H1 (cell line): ENCODE results near the gene TEX101. TPM values are rescaled to one million over a fixed set of nuclear protein-coding genes. Genes with fewer than 3 reads are reported as not detected.

Experiments
- CTCF ChIA-PET: fragments of 300-600 bp; sonication (Branson Sonifier 250); formaldehyde crosslinking; loops from one replicate; lab custom pipeline; 2021; ENCODE audit not compliant: partially characterized antibody; lab: Charles Lee
- POLR2A ChIA-PET: fragments of 300-600 bp; sonication (Branson Sonifier 250); formaldehyde crosslinking; loops from one replicate; lab custom pipeline; 2021; ENCODE audit warnings: inconsistent platforms; ENCODE audit not compliant: partially characterized antibody; lab: Charles Lee
- DNase-seq, 2 experiments: peaks; one replicate each; pipeline versions ENCODE4 v3.0.0 to v3.0.0-alpha.2; 2010 to 2022; ENCODE audit warnings: low spot score in 2 of 2, low read depth in 1 of 2, mixed read lengths in 1 of 2
- FAIRE-seq: peaks from 2 replicates; lab custom pipeline; 2011; peaks lifted over from hg19 to GRCh38; lab: Jason Lieb, UNC
- H2AFZ ChIP-seq: 2 replicates; pipeline ENCODE4 v1.8.1; 2012; ENCODE audit warnings: low read length, inconsistent platforms
- H2AK5ac ChIP-seq: 2 replicates; pipeline ENCODE4 v1.6.1; 2013; ENCODE audit warnings: low read depth, low read length
- H2BK120ac ChIP-seq: replicated peaks from 2 replicates; pipeline ENCODE3; 2013; ENCODE audit warnings: low read depth, low read length, inconsistent platforms
- H2BK12ac ChIP-seq: 2 replicates; pipeline ENCODE4 v1.6.1; 2013; ENCODE audit warnings: low read depth, low read length
- H2BK15ac ChIP-seq: 2 replicates; pipeline ENCODE4 v1.6.1; 2013; ENCODE audit warnings: low read length
- H2BK20ac ChIP-seq: 2 replicates; pipeline ENCODE4 v1.6.1; 2013; ENCODE audit warnings: low read length
- H2BK5ac ChIP-seq: 2 replicates; pipeline ENCODE4 v1.6.1; 2013; ENCODE audit warnings: low read depth, low read length
- H3K14ac ChIP-seq: 2 replicates; pipeline ENCODE4 v1.6.1; 2013; ENCODE audit warnings: inconsistent platforms; ENCODE audit not compliant: insufficient read length
- H3K18ac ChIP-seq: 2 replicates; pipeline ENCODE4 v1.6.1; 2013; ENCODE audit warnings: low read length; ENCODE audit errors: extremely low read depth
- H3K23ac ChIP-seq: 2 replicates; pipeline ENCODE4 v1.6.1; 2013; ENCODE audit warnings: inconsistent platforms; ENCODE audit not compliant: insufficient read length
- H3K23me2 ChIP-seq: 2 replicates; pipeline ENCODE4 v1.6.1; 2013; ENCODE audit warnings: low read depth, low read length
- H3K27ac ChIP-seq: 2 replicates; pipeline ENCODE4 v1.6.1; 2011; ENCODE audit warnings: low read depth, low read length, inconsistent platforms
- H3K27me3 ChIP-seq, 4 experiments: replicated peaks in 1 of 4; 1 replicate in 1 of 4; 2 replicates in 3 of 4; pipeline versions ENCODE4 v1.6.1 to v1.8.1; 2011 to 2013; ENCODE audit warnings: low read length in 3 of 4, mild to moderate bottlenecking in 3 of 4, inconsistent platforms in 2 of 4, mixed read lengths in 2 of 4, moderate library complexity in 1 of 4; ENCODE audit not compliant: control insufficient read depth in 3 of 4, insufficient read depth in 3 of 4; ENCODE audit errors: extremely low read depth in 1 of 4
- H3K36me3 ChIP-seq, 4 experiments: 2 replicates each; pipeline versions ENCODE4 v1.6.1 to v1.8.1; 2011 to 2013; ENCODE audit warnings: mild to moderate bottlenecking in 4 of 4, low read length in 3 of 4, moderate library complexity in 2 of 4, control low read depth in 1 of 4, inconsistent platforms in 1 of 4; ENCODE audit not compliant: insufficient read depth in 4 of 4, control insufficient read depth in 2 of 4
- H3K4ac ChIP-seq: replicated peaks from 2 replicates; pipeline ENCODE3; 2013; ENCODE audit warnings: low read length, low read depth, mixed read lengths, inconsistent platforms; ENCODE audit not compliant: insufficient read length
- H3K4me1 ChIP-seq, 4 experiments: replicated peaks in 1 of 4; 1 replicate in 1 of 4; 2 replicates in 3 of 4; pipeline versions ENCODE4 v1.6.1 to v1.8.1; 2011 to 2013; ENCODE audit warnings: low read length in 3 of 4, inconsistent platforms in 2 of 4, mixed read lengths in 1 of 4; ENCODE audit not compliant: insufficient read depth in 4 of 4, control insufficient read depth in 3 of 4
- H3K4me2 ChIP-seq, 2 experiments: 2 replicates each; pipeline versions ENCODE4 v1.6.1 to v1.8.1; 2011 to 2013; ENCODE audit warnings: low read depth in 2 of 2, low read length in 2 of 2, control low read depth in 1 of 2, inconsistent platforms in 1 of 2, mild to moderate bottlenecking in 1 of 2; ENCODE audit not compliant: insufficient read depth in 1 of 2
- H3K4me3 ChIP-seq, 4 experiments: fragments of 200-600, 300-600 bp in 1 of 4; sonication (generic), shearing (Covaris generic), sonication (Bioruptor Twin) in 1 of 4; 2 replicates each; pipeline versions ENCODE4 v1.5.1 to v1.8.1; 2011 to 2016; ENCODE audit warnings: low read length in 4 of 4, low read depth in 3 of 4, control low read depth in 2 of 4, inconsistent platforms in 2 of 4, mild to moderate bottlenecking in 2 of 4, mixed read lengths in 1 of 4, moderate library complexity in 1 of 4; ENCODE audit not compliant: insufficient read depth in 2 of 4; ENCODE audit errors: extremely low read depth in 1 of 4
- H3K56ac ChIP-seq: replicated peaks from 2 replicates; pipeline ENCODE3; 2013; ENCODE audit warnings: low read depth, mild to moderate bottlenecking, mixed read lengths, low read length, inconsistent platforms; ENCODE audit not compliant: insufficient read length
- H3K79me1 ChIP-seq: 2 replicates; pipeline ENCODE4 v1.6.1; 2013; ENCODE audit warnings: low read depth, low read length, control low read depth
- H3K79me2 ChIP-seq, 2 experiments: 2 replicates each; pipeline versions ENCODE4 v1.6.1 to v1.8.1; 2012 to 2013; ENCODE audit warnings: low read length in 2 of 2, mild to moderate bottlenecking in 2 of 2, inconsistent platforms in 1 of 2; ENCODE audit not compliant: insufficient read depth in 2 of 2, control insufficient read depth in 1 of 2
- H3K9ac ChIP-seq, 4 experiments: replicated peaks in 1 of 4; 1 replicate in 1 of 4; 2 replicates in 3 of 4; pipeline versions ENCODE4 v1.6.1 to v1.8.1; 2011 to 2013; ENCODE audit warnings: low read depth in 3 of 4, low read length in 3 of 4, control low read depth in 2 of 4, mild to moderate bottlenecking in 2 of 4, moderate library complexity in 2 of 4, inconsistent platforms in 1 of 4; ENCODE audit errors: extremely low read depth in 1 of 4
- H3K9me3 ChIP-seq, 2 experiments: 2 replicates each; pipeline versions ENCODE4 v1.6.1 to v1.8.1; 2012 to 2013; ENCODE audit warnings: mild to moderate bottlenecking in 2 of 2, moderate library complexity in 2 of 2, control low read depth in 1 of 2, inconsistent platforms in 1 of 2, low read depth in 1 of 2, low read length in 1 of 2, mixed read lengths in 1 of 2; ENCODE audit not compliant: insufficient read depth in 2 of 2
- H4K20me1 ChIP-seq, 2 experiments: replicated peaks in 1 of 2; 2 replicates each; pipeline versions ENCODE3 to v1.8.1; 2011 to 2013; ENCODE audit warnings: inconsistent platforms in 2 of 2, low read length in 2 of 2, mild to moderate bottlenecking in 1 of 2; ENCODE audit not compliant: insufficient read depth in 2 of 2, control insufficient read depth in 1 of 2
- H4K5ac ChIP-seq: 2 replicates; pipeline ENCODE4 v1.6.1; 2013; ENCODE audit warnings: low read length, low read depth, mixed read lengths, inconsistent platforms; ENCODE audit not compliant: insufficient read length
- H4K8ac ChIP-seq: 2 replicates; pipeline ENCODE4 v1.8.0; 2013; ENCODE audit warnings: mild to moderate bottlenecking, moderate library complexity, low read length, inconsistent platforms; ENCODE audit not compliant: insufficient read depth; ENCODE audit errors: extremely low read depth
- H4K91ac ChIP-seq: replicated peaks from 2 replicates; pipeline ENCODE3; 2013; ENCODE audit warnings: low read length, mixed read lengths, inconsistent platforms; ENCODE audit not compliant: insufficient read length
- ASH2L ChIP-seq: fragments of 200-600, 300-600 bp; sonication (generic); IDR thresholded peaks from one replicate; pipeline ENCODE4 v1.7.1; 2017; ENCODE audit warnings: low read length
- WGBS, 2 experiments: shearing (Covaris generic) in 1 of 2; methylation state at CpG; one replicate each; pipeline versions ENCODE4 v1.1.6 to v1.1.7; 2013 to 2015; ENCODE audit warnings: low lambda C conversion rate in 2 of 2, mixed read lengths in 2 of 2, inconsistent platforms in 1 of 2, low coverage in 1 of 2, missing lambda C conversion rate in 1 of 2; ENCODE audit not compliant: insufficient replicate concordance in 2 of 2, insufficient coverage in 1 of 2, insufficient read length in 1 of 2; ENCODE audit errors: extremely low coverage in 1 of 2, missing lambda C conversion rate in 1 of 2; 5-methylcytosine and 5-hydroxymethylcytosine counted together
- polyA plus RNA-seq, 7 experiments: library from polyadenylated mRNA; depleted of rRNA in 3 of 7; stranded (reverse) in 5 of 7; unstranded in 2 of 7; fragments of >200 nt in 5 of 7; fragments of 200-250 nt in 2 of 7; gene quantifications; 1 replicate in 5 of 7; 2 replicates in 1 of 7; 4 replicates in 1 of 7; pipeline versions ENCODE4 v1.2.1 to v1.2.3, GENCODE V29; 2011 to 2013; ENCODE audit warnings: missing spikeins in 2 of 7, mixed read lengths in 2 of 7
- total RNA-seq: library from RNA; stranded (reverse); fragmentation: NEBNext Ultra II Directional; extraction: Animal tissue kit (Norgen Biotek cat#: 25700); gene quantifications from 2 replicates; pipeline ENCODE4 v1.2.1, GENCODE V29; 2021

The TEX101 gene
- total and polyA plus RNA-seq, 2 of the 8 experiments (the other 6 are each of a cell fraction or from before 2014, with no cell fraction given) = 0.12 TPM; not detected in 1

- peaks cover 13% of the 10 kb centered on the region for H3K23me2 ChIP-seq
- H3K4ac ChIP-seq = no peak overlapping the region
- H3K36me3 ChIP-seq = no peaks in the 10 kb centered on the region
- no peaks in the 10 kb centered on the region for H3K9me3 ChIP-seq
- no peak for FAIRE-seq
- H2BK20ac ChIP-seq = no peak overlapping the region
- no peak overlapping the region for H4K91ac ChIP-seq
- no peak overlapping the region for H3K56ac ChIP-seq
- no peak overlapping the region for H4K8ac ChIP-seq
- POLR2A ChIA-PET = interaction anchor here (0.9 kb wide), 1 partner anchor 64 kb away, joined by 3 read pairs; no protein-coding TSS in a partner anchor
- no peak overlapping the region for H3K23ac ChIP-seq
- peaks cover 0 to 8% (median 3%) of the 10 kb centered on the region in 4 experiments; a peak in 4 of 7 replicates for H3K4me1 ChIP-seq
- H3K4me3 ChIP-seq = no peak overlapping the region
- no peak overlapping the region for H2BK5ac ChIP-seq
- no peak overlapping the region for H2AFZ ChIP-seq
- H2AK5ac ChIP-seq = no peak overlapping the region
- no peak overlapping the region for H3K4me2 ChIP-seq
- no peak overlapping the region for H3K18ac ChIP-seq
- no peak overlapping the region for H4K5ac ChIP-seq
- H2BK12ac ChIP-seq = no peak overlapping the region
- H3K9ac ChIP-seq = no peak overlapping the region
- CTCF ChIA-PET = interaction anchor here (0.6 to 0.7 kb wide), 2 partner anchors 19 to 42 kb away, joined by 3 to 4 read pairs; no protein-coding TSS in a partner anchor
- 79% methylated on average over 6 of the region's 6 CpGs; no CpG with 5 or more reads in 1 of the 2 experiments for WGBS, 2 experiments
- H2BK120ac ChIP-seq = no peak overlapping the region
- no peak overlapping the region for H2BK15ac ChIP-seq
- H4K20me1 ChIP-seq = no peaks in the 10 kb centered on the region
- H3K27me3 ChIP-seq = peaks cover 0 to 19% (median 14%) of the 10 kb centered on the region in 4 experiments; a peak in 6 of 7 replicates
- DNase-seq = no peak
- H3K14ac ChIP-seq = no peak overlapping the region
- H3K79me2 ChIP-seq = no peaks in the 10 kb centered on the region
- H3K79me1 ChIP-seq = no peaks in the 10 kb centered on the region
- no peak overlapping the region for H3K27ac ChIP-seq
- TF ChIP-seq ASH2L = no peak
These were observed 52.6 kb downstream of the TEX101 start for GRCh38 chr19:43467276-43467675.
